ENCODE data around the gene CCDC88A.

GRCh38 chr2:55296393-55296792, 123.3 kb downstream of the CCDC88A start:
- no peak for TF ChIP-seq CTCF (IDR thresholded peaks at IDR 0.05)
- no peak for TF ChIP-seq POLR2A (IDR thresholded peaks at IDR 0.05)

Data from esophagus squamous epithelium (tissue), 4 donors.